Ishikawa (cell line): Measurements from ENCODE around the gene NR6A1.

ENCODE experiments used
- CEBPB ChIP-seq: IDR thresholded peaks from 2 replicates; pipeline ENCODE4 v1.6.1; 2012
- CREB1 ChIP-seq: IDR thresholded peaks from 2 replicates; pipeline ENCODE4 v1.6.1; 2012; ENCODE audit warnings: low read depth
- EGR1 ChIP-seq: IDR thresholded peaks from 2 replicates; pipeline ENCODE4 v1.6.1; 2012
- EP300 ChIP-seq: IDR thresholded peaks from 2 replicates; pipeline ENCODE4 v1.6.1; 2012; ENCODE audit warnings: borderline replicate concordance
- FOXM1 ChIP-seq: IDR thresholded peaks from 2 replicates; pipeline ENCODE4 v1.6.1; 2012; ENCODE audit warnings: low read depth, borderline replicate concordance
- MAX ChIP-seq: IDR thresholded peaks from 2 replicates; pipeline ENCODE4 v1.6.1; 2012
- NFIC ChIP-seq: IDR thresholded peaks from 2 replicates; pipeline ENCODE4 v1.6.1; 2012
- RAD21 ChIP-seq: IDR thresholded peaks from 2 replicates; pipeline ENCODE4 v1.6.1; 2012; ENCODE audit warnings: low read depth
- REST ChIP-seq: IDR thresholded peaks from 2 replicates; pipeline ENCODE4 v1.6.1; 2012; ENCODE audit warnings: low read depth, mild to moderate bottlenecking
- TAF1 ChIP-seq: IDR thresholded peaks from 2 replicates; pipeline ENCODE4 v1.6.1; 2012; ENCODE audit warnings: low read depth, mild to moderate bottlenecking
- TCF12 ChIP-seq: IDR thresholded peaks from 2 replicates; pipeline ENCODE4 v1.6.1; 2012; ENCODE audit warnings: low read depth
- TEAD4 ChIP-seq: IDR thresholded peaks from 2 replicates; pipeline ENCODE4 v1.6.1; 2012
- USF1 ChIP-seq: IDR thresholded peaks from 2 replicates; pipeline ENCODE4 v1.6.1; 2012
- YY1 ChIP-seq: IDR thresholded peaks from 2 replicates; pipeline ENCODE4 v1.6.1; 2012; ENCODE audit warnings: low read depth
- ZBTB7A ChIP-seq: IDR thresholded peaks from 2 replicates; pipeline ENCODE4 v1.6.1; 2012; ENCODE audit warnings: low read depth

Gene NR6A1

GRCh38 chr9:124470726-124471125 is 300.4 kb downstream of the NR6A1 start:
- no peak for TF ChIP-seq REST
- TF ChIP-seq CEBPB, result no peak
- no peak for TF ChIP-seq NFIC
- TF ChIP-seq CREB1, result no peak
- TF ChIP-seq RAD21, result no peak

- TF ChIP-seq TCF12, result no peak
- no peak for TF ChIP-seq RAD21
- no peak for TF ChIP-seq ZBTB7A
- no peak for TF ChIP-seq USF1
- no peak for TF ChIP-seq NFIC
- TF ChIP-seq MAX, result no peak
- no peak for TF ChIP-seq REST
- no peak for TF ChIP-seq YY1
- TF ChIP-seq CEBPB, result no peak
- no peak for TF ChIP-seq TEAD4
These were observed 300.8 kb downstream of the NR6A1 start for GRCh38 chr9:124470306-124470705.

- TF ChIP-seq NFIC (no peak), MAX (no peak), TCF12 (no peak), TEAD4 (no peak), TAF1 (no peak), YY1 (no peak), EP300 (no peak), EGR1 (no peak)
These were observed 301.9 kb downstream of the NR6A1 start for GRCh38 chr9:124469011-124469832.

GRCh38 chr9:124468061-124468740 is 302.9 kb downstream of the NR6A1 start:
- TF ChIP-seq RAD21 (no peak), MAX (no peak), REST (no peak), EP300 (no peak), FOXM1 (no peak), CEBPB (no peak), EGR1 (no peak), ZBTB7A (no peak), YY1 (no peak), TCF12 (no peak), TAF1 (no peak), CREB1 (no peak), USF1 (no peak), TEAD4 (no peak), NFIC (no peak)
